Measurements from ENCODE around the gene IKZF1.

DNA sequence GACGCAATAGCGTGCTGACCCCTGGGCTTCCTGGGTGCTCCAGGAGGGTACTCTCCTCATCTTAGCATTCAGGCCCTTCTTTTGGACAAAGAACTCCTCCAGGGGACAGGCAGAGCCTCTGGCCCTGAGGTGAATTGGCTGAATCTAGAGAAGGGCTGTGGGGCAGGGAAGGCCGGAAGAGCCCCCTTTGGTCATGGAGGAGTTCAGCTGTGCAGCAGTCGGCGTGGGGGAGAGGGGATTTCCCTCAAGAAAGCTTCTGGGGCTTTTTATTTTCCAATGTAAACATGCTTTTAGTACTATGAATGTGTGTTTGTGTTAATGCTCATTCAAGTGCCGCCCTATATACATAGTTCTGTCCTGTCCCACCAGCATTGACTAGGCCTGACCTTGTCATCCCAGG, 106.8 kb downstream of the IKZF1 start:
- TF ChIP-seq POLR2A (IDR thresholded peaks at IDR 0.05) (no peak), CTCF (IDR thresholded peaks at IDR 0.05) (no peak)

All from right lobe of liver (tissue), 4 donors.